K562 (cell line): ENCODE measurements around the gene MCEE. TPM values are rescaled to one million over a fixed set of nuclear protein-coding genes. Genes with fewer than 3 reads are reported as not detected.

ENCODE experiments used
- ATAC-seq: fragments of 200-7000 bp; cut with Tn5 transposase; 3 replicates; pipeline ENCODE4 v1.9.1; 2020; ENCODE audit warnings: moderate library complexity
- BruUV-seq: library from RNA; stranded (reverse); fragments of 400-500 nt; replicated peaks from 2 replicates; lab custom pipeline; 2021; lab: Mats Ljungman, UMichigan
- CTCF ChIA-PET: fragments of 300-600 bp; formaldehyde crosslinking; extraction: SDS; loops from one replicate; lab custom pipeline; 2021; ENCODE audit warnings: low intra/inter-chr PET ratio; lab: Yijun Ruan, JAX
- POLR2A ChIA-PET: fragments of 300-600, 350-650 bp; sonication (Branson Sonifier 250); formaldehyde crosslinking; extraction: SDS; loops from one replicate; lab custom pipeline; 2021; ENCODE audit warnings: antibody characterized with exemption, inconsistent platforms; lab: Yijun Ruan, JAX
- DNase-seq, 4 experiments: peaks; one replicate each; pipeline versions ENCODE4 v3.0.0 to v3.0.0-alpha.2; 2011 to 2018; ENCODE audit warnings: low spot score in 3 of 4, mixed read lengths in 3 of 4; ENCODE audit errors: extremely low read depth in 1 of 4
- FAIRE-seq: peaks from 2 replicates; lab custom pipeline; 2011; peaks lifted over from hg19 to GRCh38; lab: Jason Lieb, UNC
- H2AFZ ChIP-seq: 2 replicates; pipeline ENCODE4 v1.6.0; 2011; ENCODE audit warnings: low read depth, low read length, control low read depth, inconsistent platforms
- H3K27ac ChIP-seq: fragments of 200-600 bp; 3 replicates; pipeline ENCODE4 v1.8.0; 2011; ENCODE audit warnings: low read depth, mild to moderate bottlenecking, control low read depth, inconsistent platforms, low read length, moderate library complexity, mixed read lengths; ENCODE audit errors: extremely low read depth
- H3K27me3 ChIP-seq, 2 experiments: fragments of 300-600 bp in 1 of 2; 2 replicates in 1 of 2; 3 replicates in 1 of 2; pipeline versions ENCODE4 v1.6.0 to v1.8.0; 2011; ENCODE audit warnings: inconsistent platforms in 2 of 2, low read length in 2 of 2, mild to moderate bottlenecking in 1 of 2, mixed read lengths in 1 of 2, moderate library complexity in 1 of 2; ENCODE audit not compliant: control insufficient read depth in 2 of 2, insufficient read depth in 2 of 2
- H3K36me3 ChIP-seq: fragments of 300-600 bp; 3 replicates; pipeline ENCODE4 v1.8.0; 2011; ENCODE audit warnings: mild to moderate bottlenecking, low read length, inconsistent platforms; ENCODE audit not compliant: control insufficient read depth, insufficient read depth
- H3K4me1 ChIP-seq, 2 experiments: fragments of 200-600 bp in 1 of 2; replicated peaks in 1 of 2; 2 replicates in 1 of 2; 3 replicates in 1 of 2; pipeline versions ENCODE4 v1.5.1 to v1.8.0; 2011; ENCODE audit warnings: inconsistent platforms in 2 of 2, low read length in 2 of 2, mild to moderate bottlenecking in 1 of 2, mixed read lengths in 1 of 2, moderate library complexity in 1 of 2; ENCODE audit not compliant: control insufficient read depth in 2 of 2, insufficient read depth in 2 of 2
- H3K4me2 ChIP-seq: 2 replicates; pipeline ENCODE4 v1.6.1; 2011; ENCODE audit warnings: low read length, control low read depth, inconsistent platforms, mixed read lengths; ENCODE audit not compliant: insufficient read depth
- H3K4me3 ChIP-seq: fragments of 200-600 bp; sonication (generic), shearing (Covaris generic); 2 replicates; pipeline ENCODE4 v1.5.1; 2016; ENCODE audit warnings: control low read depth, inconsistent platforms
- H3K79me2 ChIP-seq: fragments of 200-600 bp; 3 replicates; pipeline ENCODE4 v1.8.0; 2011; ENCODE audit warnings: low read length, inconsistent platforms; ENCODE audit not compliant: control insufficient read depth, insufficient read depth
- H3K9ac ChIP-seq, 2 experiments: 2 replicates each; pipeline versions ENCODE4 v1.6.0 to v1.6.1; 2011; ENCODE audit warnings: low read depth in 2 of 2, low read length in 2 of 2, control low read depth in 1 of 2, inconsistent platforms in 1 of 2, mild to moderate bottlenecking in 1 of 2, mixed read lengths in 1 of 2; ENCODE audit not compliant: insufficient read depth in 1 of 2
- H3K9me1 ChIP-seq: one replicate; pipeline ENCODE4 v1.6.0; 2011; ENCODE audit warnings: inconsistent platforms, mild to moderate bottlenecking, low read length, moderate library complexity; ENCODE audit not compliant: control insufficient read depth, insufficient read depth
- H3K9me3 ChIP-seq: replicated peaks from 2 replicates; pipeline ENCODE4 v1.5.1; 2011; ENCODE audit warnings: low read depth, low read length, inconsistent platforms; ENCODE audit not compliant: control insufficient read depth, insufficient read depth
- H4K20me1 ChIP-seq: replicated peaks from 2 replicates; pipeline ENCODE4 v1.6.1; 2011; ENCODE audit warnings: low read length, inconsistent platforms, mixed read lengths; ENCODE audit not compliant: control insufficient read depth, insufficient read depth
- GATAD2B ChIP-seq: fragments of 450-650 bp; IDR thresholded peaks from 2 replicates; pipeline ENCODE4 v1.6.1; 2017; ENCODE audit warnings: mild to moderate bottlenecking, borderline replicate concordance
- MCM5 ChIP-seq: fragments of 450-650 bp; IDR thresholded peaks from 2 replicates; pipeline ENCODE4 v1.6.1; 2016; ENCODE audit warnings: low read depth
- NR0B1 ChIP-seq: fragments of 450-650 bp; IDR thresholded peaks from one replicate; pipeline ENCODE4 v1.6.1; 2018; ENCODE audit warnings: mild to moderate bottlenecking, moderate library complexity; ENCODE audit not compliant: partially characterized antibody
- SIN3B ChIP-seq: fragments of 450-650 bp; IDR thresholded peaks from 2 replicates; pipeline ENCODE4 v1.6.1; 2017; ENCODE audit warnings: low read depth, mild to moderate bottlenecking, moderate library complexity
- SMAD2 ChIP-seq: fragments of 150-350 bp; IDR thresholded peaks from 2 replicates; pipeline ENCODE4 v1.6.1; 2014; ENCODE audit warnings: low read depth, mild to moderate bottlenecking, low read length
- ZNF280B ChIP-seq: fragments of 250-450 bp; sonication (Bioruptor Pico); IDR thresholded peaks from 2 replicates; pipeline ENCODE4 v1.5.1; 2021; ENCODE audit warnings: mild to moderate bottlenecking
- in situ Hi-C: fragments of 300-500 bp; cut with MboI; formaldehyde crosslinking; loops from 4 replicates; pipeline ENCODE4 v1.15.0; 2018; ENCODE audit warnings: inconsistent platforms, mixed read lengths
- intact Hi-C: fragments of 100-400 bp; cut with micrococcal nuclease; formaldehyde crosslinking; loops from 2 replicates; pipeline ENCODE4 v1.14.2; 2022
- polyA plus RNA-seq, 8 experiments: library from polyadenylated mRNA; depleted of rRNA in 4 of 8; stranded (reverse) in 5 of 8; unstranded in 3 of 8; fragments of >200 nt; fragmentation: Nextera tagmentation in 2 of 8; fragmentation: Illumina TruSeq in 1 of 8; extraction: Ambion mirVana in 2 of 8; extraction: Trizol in 1 of 8; gene quantifications; 2 replicates each; pipeline versions ENCODE4 v1.2.1 to v1.2.3, GENCODE V29; 2011 to 2014; ENCODE audit warnings: inconsistent platforms in 1 of 8, missing spikeins in 1 of 8
- total RNA-seq, 7 experiments: library from RNA; depleted of rRNA in 6 of 7; stranded (reverse); fragments of >200 nt in 6 of 7; fragmentation: Illumina TruSeq in 2 of 7; extraction: Trizol in 2 of 7; gene quantifications; 2 replicates each; pipeline versions ENCODE4 v1.2.1 to v1.2.3, GENCODE V29; 2011 to 2021; ENCODE audit warnings: low replicate concordance in 1 of 7

The MCEE gene
- total and polyA plus RNA-seq, 9 of the 15 experiments (the other 6 are each of a cell fraction or from before 2014, with no cell fraction given): 15.6 to 49.1 (median 24.5) TPM

GRCh38 chr2:71117063-71117462 lies 13.0 kb downstream of the MCEE start:
- Histone ChIP-seq H4K20me1 (no peaks in the 10 kb centered on the region), H3K4me1 (no peaks in the 10 kb centered on the region), H3K9me1 (no peaks in the 10 kb centered on the region), H3K4me2 (no peak overlapping the region), H3K27ac (no peak overlapping the region), H3K9me3 (no peaks in the 10 kb centered on the region), H2AFZ (no peak overlapping the region), H3K36me3 (peaks cover 73% of the 10 kb centered on the region; the same call in 2 of the 3 replicates), H3K4me3 (no peak overlapping the region), H3K79me2 (no peaks in the 10 kb centered on the region), H3K9ac (no peak overlapping the region), H3K27me3 (no peaks in the 10 kb centered on the region)
- DNase-seq (no peak), FAIRE-seq (no peak), ATAC-seq (no peak)
- ChIA-PET POLR2A (interaction anchor here (1.2 to 1.8 kb wide), 3 partner anchors 9 to 17 kb away, joined by 4 to 6 read pairs (median 4); no protein-coding TSS in a partner anchor), CTCF (no interaction called here)
- in situ Hi-C loops: no loop called here
- TF ChIP-seq MCM5 (no peak), SMAD2 (no peak), GATAD2B (no peak), SIN3B (no peak), NR0B1 (no peak), ZNF280B (CRISPR knock-in tag) (no peak)
- BruUV-seq: no TSS peak
- intact Hi-C loops: no loop called here
